IMR-90 (cell line): ENCODE data around the gene ZGLP1.

Experiments
- BHLHE40 ChIP-seq: fragments of 150-350 bp; IDR thresholded peaks from 2 replicates; pipeline ENCODE4 v1.6.1; 2016; ENCODE audit warnings: mild to moderate bottlenecking, low read depth, low read length
- CEBPB ChIP-seq: IDR thresholded peaks from 2 replicates; pipeline ENCODE4 v1.6.1; 2012; ENCODE audit warnings: low read depth, low read length, improper control_type of control experiment
- CHD1 ChIP-seq: IDR thresholded peaks from 2 replicates; pipeline ENCODE4 v1.6.1; 2012; ENCODE audit warnings: low read depth, low read length, improper control_type of control experiment
- CTCF ChIP-seq: conservative IDR thresholded peaks from 2 replicates; pipeline ENCODE4 v1.5.1; 2012; ENCODE audit warnings: mild to moderate bottlenecking, low read depth, low read length, improper control_type of control experiment
- FOS ChIP-seq: fragments of 150-350 bp; IDR thresholded peaks from 2 replicates; pipeline ENCODE4 v1.6.1; 2016; ENCODE audit warnings: low read depth, low read length
- MAZ ChIP-seq: IDR thresholded peaks from 2 replicates; pipeline ENCODE4 v1.6.1; 2012; ENCODE audit warnings: low read depth, mild to moderate bottlenecking, low read length, improper control_type of control experiment, moderate library complexity, borderline replicate concordance
- MXI1 ChIP-seq: IDR thresholded peaks from 2 replicates; pipeline ENCODE4 v1.6.1; 2012; ENCODE audit warnings: low read depth, mild to moderate bottlenecking, low read length, moderate library complexity, borderline replicate concordance
- POLR2A ChIP-seq: IDR thresholded peaks from 2 replicates; pipeline ENCODE4 v1.6.1; 2012; ENCODE audit warnings: mild to moderate bottlenecking, low read depth, low read length
- RAD21 ChIP-seq: IDR thresholded peaks from 2 replicates; pipeline ENCODE4 v1.6.1; 2012; ENCODE audit warnings: low read length, improper control_type of control experiment
- RCOR1 ChIP-seq: IDR thresholded peaks from 2 replicates; pipeline ENCODE4 v1.6.1; 2012; ENCODE audit warnings: mild to moderate bottlenecking, low read length, improper control_type of control experiment; ENCODE audit not compliant: insufficient replicate concordance
- RFX5 ChIP-seq: IDR thresholded peaks from 2 replicates; pipeline ENCODE4 v1.8.0; 2012; ENCODE audit warnings: low read depth, mild to moderate bottlenecking, low read length, moderate library complexity
- SMC3 ChIP-seq: fragments of 150-350 bp; IDR thresholded peaks from 2 replicates; pipeline ENCODE4 v1.6.1; 2016; ENCODE audit warnings: low read depth, mild to moderate bottlenecking, antibody characterized with exemption, low read length, moderate library complexity
- USF2 ChIP-seq: fragments of 150-350 bp; IDR thresholded peaks from 2 replicates; pipeline ENCODE4 v1.6.1; 2017; ENCODE audit warnings: mild to moderate bottlenecking, antibody characterized with exemption, low read length, low read depth
- TF ChIP-seq, protein P1 (sequence below): fragments of 150-350 bp; IDR thresholded peaks from 2 replicates; pipeline ENCODE4 v1.6.1; 2016; ENCODE audit warnings: low read depth, mild to moderate bottlenecking, low read length, moderate library complexity, borderline replicate concordance

- TF ChIP-seq CTCF (no peak), MXI1 (no peak), POLR2A (no peak), FOS (no peak), RFX5 (no peak), USF2 (no peak), BHLHE40 (no peak), RAD21 (no peak), CEBPB (no peak), RCOR1 (no peak), CHD1 (no peak), SMC3 (no peak), MAZ (no peak)
- TF ChIP-seq, protein P1, sequence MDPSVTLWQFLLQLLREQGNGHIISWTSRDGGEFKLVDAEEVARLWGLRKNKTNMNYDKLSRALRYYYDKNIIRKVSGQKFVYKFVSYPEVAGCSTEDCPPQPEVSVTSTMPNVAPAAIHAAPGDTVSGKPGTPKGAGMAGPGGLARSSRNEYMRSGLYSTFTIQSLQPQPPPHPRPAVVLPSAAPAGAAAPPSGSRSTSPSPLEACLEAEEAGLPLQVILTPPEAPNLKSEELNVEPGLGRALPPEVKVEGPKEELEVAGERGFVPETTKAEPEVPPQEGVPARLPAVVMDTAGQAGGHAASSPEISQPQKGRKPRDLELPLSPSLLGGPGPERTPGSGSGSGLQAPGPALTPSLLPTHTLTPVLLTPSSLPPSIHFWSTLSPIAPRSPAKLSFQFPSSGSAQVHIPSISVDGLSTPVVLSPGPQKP, result no peak
These were observed 46.8 kb downstream of the ZGLP1 start for GRCh38 chr19:10262771-10263170.
